Gastrocnemius medialis (tissue), 4 donors: Measurements from ENCODE around the gene BANF1.

ENCODE experiments used
- CTCF ChIP-seq, 5 experiments: fragments of 450-650 bp in 3 of 5; fragments of 200-600 bp in 2 of 5; sonication (generic) in 2 of 5; IDR thresholded peaks in 4 of 5; conservative IDR thresholded peaks in 1 of 5; 1 replicate in 4 of 5; 2 replicates in 1 of 5; pipeline ENCODE4 v1.5.1; 2016 to 2019; ENCODE audit warnings: antibody characterized with exemption in 5 of 5, mild to moderate bottlenecking in 3 of 5, moderate library complexity in 3 of 5
- POLR2A ChIP-seq, 2 donors: fragments of 450-650 bp; IDR thresholded peaks; one replicate each; pipeline ENCODE4 v1.6.1; 2017; ENCODE audit warnings: antibody characterized with exemption in 2 of 2, mild to moderate bottlenecking in 2 of 2, moderate library complexity in 2 of 2

GRCh38 chr11:66007201-66007634 lies 4.9 kb downstream of the BANF1 start:
- TF ChIP-seq CTCF (IDR thresholded peaks at IDR 0.05 in 4 of 5, conservative IDR thresholded peaks at IDR 0.05 in 1 of 5): no peak
- no peak for TF ChIP-seq POLR2A (IDR thresholded peaks at IDR 0.05)
